Calu3 (cell line): ENCODE results near the gene WDR5B. TPM values are rescaled to one million over a fixed set of nuclear protein-coding genes. Genes with fewer than 3 reads are reported as not detected.

Experiments used
- BruUV-seq: library from RNA; stranded (reverse); fragments of 400-500 nt; replicated peaks from 2 replicates; lab custom pipeline; 2021; lab: Mats Ljungman, UMichigan
- CTCF ChIA-PET: fragments of 300-600 bp; sonication (Branson Sonifier 250); formaldehyde crosslinking; loops from one replicate; lab custom pipeline; 2022; ENCODE audit warnings: antibody characterized with exemption; lab: Charles Lee
- DNase-seq: peaks from one replicate; pipeline ENCODE4 v3.0.0; 2022
- H3K27ac Mint-ChIP-seq: one replicate; pipeline ENCODE4 v1.8.0; 2022; ENCODE audit warnings: mixed read lengths; ENCODE audit not compliant: unreplicated experiment
- H3K27me3 Mint-ChIP-seq: one replicate; pipeline ENCODE4 v1.8.0; 2022; ENCODE audit warnings: mixed read lengths; ENCODE audit not compliant: unreplicated experiment
- H3K36me3 Mint-ChIP-seq: one replicate; pipeline ENCODE4 v1.8.0; 2022; ENCODE audit warnings: mild to moderate bottlenecking, moderate library complexity, mixed read lengths; ENCODE audit not compliant: insufficient read depth, unreplicated experiment
- H3K4me1 Mint-ChIP-seq: one replicate; pipeline ENCODE4 v1.8.0; 2022; ENCODE audit warnings: mild to moderate bottlenecking, low read depth, mixed read lengths; ENCODE audit not compliant: unreplicated experiment
- H3K4me3 Mint-ChIP-seq: one replicate; pipeline ENCODE4 v1.8.0; 2022; ENCODE audit warnings: mild to moderate bottlenecking, low read depth, moderate library complexity, mixed read lengths; ENCODE audit not compliant: unreplicated experiment
- H3K9me3 Mint-ChIP-seq: one replicate; pipeline ENCODE4 v1.8.0; 2022; ENCODE audit warnings: low read depth, mixed read lengths; ENCODE audit not compliant: unreplicated experiment
- CTCF ChIP-seq: fragments of 200-600 bp; IDR thresholded peaks from one replicate; pipeline ENCODE4 v1.8.0; 2022; ENCODE audit warnings: antibody characterized with exemption; ENCODE audit not compliant: unreplicated experiment
- intact Hi-C: fragments of 100-400 bp; cut with micrococcal nuclease; formaldehyde crosslinking; loops from one replicate; pipeline ENCODE4 v1.10.0; 2022; ENCODE audit not compliant: unreplicated experiment
- total RNA-seq: library from RNA; stranded (reverse); gene quantifications from 2 replicates; pipeline ENCODE4 v1.2.3, GENCODE V29; 2022

WDR5B gene
- total RNA-seq, 1 experiment from 2014 or later: 7.9 TPM

DNA sequence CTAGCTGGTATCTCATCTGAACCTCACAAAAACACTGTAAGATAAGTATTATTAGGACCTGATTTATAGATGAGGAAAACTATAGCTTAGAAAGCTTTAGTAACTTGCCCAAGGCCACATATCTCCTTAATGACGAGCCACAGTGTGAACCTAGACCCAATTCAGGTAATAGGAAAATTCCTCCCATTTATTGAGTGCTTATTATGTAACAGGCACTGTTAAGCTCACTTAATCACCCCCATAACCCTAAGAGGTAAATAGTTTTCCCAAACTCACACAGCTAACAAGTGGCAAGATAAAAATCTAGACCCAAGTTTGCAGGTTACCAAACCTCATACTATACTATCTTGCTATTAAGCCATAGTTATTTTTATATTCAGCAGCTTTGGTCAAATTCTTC lies 7.9 kb downstream of the WDR5B start:
- no peak for DNase-seq
- Mint-ChIP-seq H3K27me3 (no peaks in the 10 kb centered on the region), H3K27ac (no peak overlapping the region), H3K36me3 (no peaks in the 10 kb centered on the region), H3K9me3 (no peaks in the 10 kb centered on the region), H3K4me1 (no peaks in the 10 kb centered on the region), H3K4me3 (no peak overlapping the region)
- no peak for TF ChIP-seq CTCF
- BruUV-seq: no TSS peak
- CTCF ChIA-PET: no interaction called here
- intact Hi-C loops: no loop called here

- no peaks in the 10 kb centered on the region for H3K36me3 Mint-ChIP-seq
- intact Hi-C loops: no loop called here
Measured at GRCh38 chr3:122406198-122406597, 9.7 kb downstream of the WDR5B start.

DNA sequence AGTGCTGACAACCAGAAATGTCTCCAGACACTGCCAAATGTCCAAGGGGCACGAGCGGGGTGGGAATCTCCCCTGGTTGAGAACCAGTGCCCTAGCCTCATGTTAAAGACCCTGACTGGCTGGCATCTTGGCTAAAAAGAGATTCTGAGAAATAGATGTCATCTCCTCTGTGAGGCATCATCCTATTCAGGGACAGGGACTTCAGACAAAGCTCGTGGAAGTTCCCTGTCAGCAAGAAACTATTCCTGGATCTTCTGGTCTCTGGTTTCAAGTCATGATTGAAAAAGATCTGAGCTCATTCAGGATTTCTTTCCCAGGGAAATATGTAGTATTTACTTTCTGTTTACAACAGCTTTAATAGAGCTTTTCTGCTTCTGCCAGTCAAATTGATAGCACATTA lies 10.8 kb downstream of the WDR5B start:
- no peaks in the 10 kb centered on the region for H3K27me3 Mint-ChIP-seq
- CTCF ChIA-PET: no interaction called here

More at GRCh38 chr3:122406198-122406597, 9.7 kb downstream of the WDR5B start:
- Mint-ChIP-seq H3K9me3 (no peaks in the 10 kb centered on the region), H3K27ac (no peak overlapping the region), H3K4me3 (no peak overlapping the region), H3K4me1 (no peaks in the 10 kb centered on the region), H3K27me3 (no peaks in the 10 kb centered on the region)
- BruUV-seq: no TSS peak
- DNase-seq: no peak
- CTCF ChIA-PET: no interaction called here
- no peak for TF ChIP-seq CTCF

GRCh38 chr3:122403489-122403888 lies 12.4 kb downstream of the WDR5B start:
- H3K27ac Mint-ChIP-seq: no peak overlapping the region
- no peak overlapping the region for H3K4me3 Mint-ChIP-seq
- no peaks in the 10 kb centered on the region for H3K9me3 Mint-ChIP-seq
- H3K36me3 Mint-ChIP-seq: no peaks in the 10 kb centered on the region
- H3K27me3 Mint-ChIP-seq: no peaks in the 10 kb centered on the region
- intact Hi-C loops: no loop called here
- no peak for TF ChIP-seq CTCF
- BruUV-seq: no TSS peak
- DNase-seq: no peak
- H3K4me1 Mint-ChIP-seq: no peaks in the 10 kb centered on the region
- CTCF ChIA-PET: no interaction called here

More for the DNA sequence above, 10.8 kb downstream of the WDR5B start:
- no TSS peak for BruUV-seq
- H3K4me3 Mint-ChIP-seq: no peak overlapping the region
- intact Hi-C loops: no loop called here
- H3K9me3 Mint-ChIP-seq: no peaks in the 10 kb centered on the region
- no peaks in the 10 kb centered on the region for H3K4me1 Mint-ChIP-seq
- H3K27ac Mint-ChIP-seq: no peak overlapping the region
- no peak for DNase-seq
- TF ChIP-seq CTCF: no peak
- no peaks in the 10 kb centered on the region for H3K36me3 Mint-ChIP-seq
